GM18951 (cell line): ENCODE data around the gene SIPA1.
"Not testable (repeated sequence)": the region's sequence is repeated elsewhere in the genome, so short reads cannot be mapped to it uniquely, and the experiment has no call there.

Experiments
- POLR2A ChIP-seq: IDR thresholded peaks from 4 replicates; pipeline ENCODE4 v1.6.1; 2011; ENCODE audit warnings: mild to moderate bottlenecking; ENCODE audit not compliant: insufficient read length, insufficient read depth; ENCODE audit errors: extremely low read depth
- in situ Hi-C: fragments of 300-500 bp; cut with MboI; formaldehyde crosslinking; loops from one replicate; pipeline ENCODE4 v1.12.0; 2022; ENCODE audit warnings: low sequenced_read_pairs, mixed read lengths, inconsistent platforms; ENCODE audit not compliant: unreplicated experiment

The SIPA1 gene

DNA sequence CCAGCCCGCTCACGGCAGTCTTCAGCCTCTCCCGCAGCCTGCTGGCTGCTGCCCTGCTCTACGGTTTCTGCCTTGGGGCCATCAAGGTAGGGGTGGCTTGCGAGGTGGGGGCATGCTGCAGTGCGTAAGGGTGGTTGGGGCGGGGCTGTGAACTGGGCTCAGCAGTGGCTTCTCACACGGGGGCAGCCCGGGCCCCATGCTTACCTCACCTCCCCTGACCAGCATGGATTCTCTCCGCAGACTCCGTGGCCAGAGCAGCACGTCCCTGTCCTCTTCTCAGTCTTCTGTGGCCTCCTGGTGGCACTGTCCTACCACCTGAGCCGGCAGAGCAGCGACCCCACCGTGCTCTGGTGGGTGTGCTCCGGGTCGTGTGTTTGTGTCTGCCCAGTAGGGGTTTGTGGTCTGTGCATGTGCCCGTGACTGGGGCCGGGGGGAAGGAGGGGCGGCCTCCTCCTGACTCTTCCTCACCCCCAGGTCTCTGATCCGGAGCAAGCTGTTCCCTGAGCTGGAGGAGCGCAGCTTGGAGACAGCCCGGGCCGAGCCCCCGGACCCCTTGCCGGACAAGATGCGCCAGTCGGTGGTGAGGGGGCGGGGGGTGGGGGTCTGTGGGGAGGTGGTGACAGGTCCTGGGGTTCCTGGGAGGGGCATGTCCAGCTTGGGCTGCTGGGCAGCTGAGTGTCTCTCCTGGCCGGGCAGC lies 12.8 kb upstream of the SIPA1 start:
- in situ Hi-C loops: no loop called here
- TF ChIP-seq POLR2A: no peak

DNA sequence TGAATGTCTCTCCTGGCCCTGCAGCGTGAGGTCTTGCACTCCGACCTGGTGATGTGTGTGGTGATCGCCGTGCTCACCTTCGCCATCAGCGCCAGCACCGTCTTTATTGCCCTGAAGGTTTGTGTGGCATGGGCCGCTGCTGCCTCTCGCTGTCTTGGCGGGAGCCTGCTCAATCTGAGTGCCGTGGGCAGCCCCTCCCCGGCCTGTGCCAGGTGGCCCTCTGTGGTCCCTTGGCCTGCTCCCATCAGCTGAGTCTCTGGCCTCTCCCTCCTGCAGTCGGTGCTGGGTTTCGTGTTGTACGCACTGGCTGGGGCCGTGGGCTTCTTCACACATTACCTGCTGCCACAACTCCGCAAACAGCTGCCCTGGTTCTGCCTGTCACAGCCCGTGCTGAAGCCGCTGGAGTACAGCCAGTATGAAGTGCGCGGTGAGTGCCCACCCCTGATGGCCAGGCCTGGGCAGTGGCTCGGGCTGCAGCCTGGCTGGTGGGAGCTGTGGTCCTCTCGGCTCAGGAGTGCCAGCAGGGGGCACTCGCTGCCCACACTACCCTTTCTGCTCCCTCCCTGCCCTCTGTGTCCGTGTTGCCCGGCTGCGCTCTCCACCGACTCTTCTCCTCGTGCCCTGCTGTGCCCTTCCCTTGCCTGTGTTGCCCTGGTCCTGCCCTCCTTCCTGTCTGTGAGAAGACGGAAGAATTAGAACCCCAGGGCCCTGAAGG lies 12.1 kb upstream of the SIPA1 start:
- TF ChIP-seq POLR2A: no peak
- in situ Hi-C loops: no loop called here

DNA sequence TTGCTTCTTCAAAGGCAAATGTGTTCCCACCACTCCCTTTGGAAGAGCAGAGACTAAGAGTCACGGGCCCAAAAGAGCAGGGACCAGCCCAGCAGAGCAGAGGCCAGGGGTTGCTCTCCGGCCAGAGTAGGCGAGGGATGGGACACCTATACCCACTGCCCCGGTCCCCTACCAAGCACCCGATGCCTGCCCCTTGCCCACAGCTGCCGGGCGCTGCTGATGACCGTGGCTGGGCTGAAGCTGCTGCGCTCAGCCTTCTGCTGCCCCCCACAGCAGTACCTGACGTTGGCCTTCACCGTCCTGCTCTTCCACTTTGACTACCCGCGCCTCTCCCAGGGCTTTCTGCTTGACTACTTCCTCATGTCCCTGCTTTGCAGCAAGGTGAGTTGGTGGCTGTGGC lies 10.7 kb upstream of the SIPA1 start:
- in situ Hi-C loops: no loop called here
- no peak for TF ChIP-seq POLR2A

DNA sequence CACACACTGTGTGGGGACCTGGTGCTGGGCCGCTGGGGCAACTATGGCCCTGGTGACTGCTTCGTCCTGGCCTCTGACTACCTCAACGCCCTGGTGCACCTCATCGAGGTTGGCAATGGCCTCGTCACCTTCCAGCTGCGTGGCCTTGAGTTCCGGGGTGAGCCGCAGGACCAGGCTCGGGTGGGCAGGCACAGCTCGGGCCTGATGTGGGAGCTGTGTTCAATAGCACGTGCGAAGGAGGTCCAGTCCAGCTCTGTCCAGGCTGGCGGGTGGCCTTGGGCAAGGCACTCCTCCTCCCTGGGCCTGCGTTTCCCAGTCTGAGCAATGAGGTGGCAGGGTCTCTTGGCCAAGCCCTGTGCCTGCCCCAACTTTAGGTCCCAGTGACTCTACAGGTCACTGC lies 8.3 kb upstream of the SIPA1 start:
- in situ Hi-C loops: no loop called here
- TF ChIP-seq POLR2A: no peak

DNA sequence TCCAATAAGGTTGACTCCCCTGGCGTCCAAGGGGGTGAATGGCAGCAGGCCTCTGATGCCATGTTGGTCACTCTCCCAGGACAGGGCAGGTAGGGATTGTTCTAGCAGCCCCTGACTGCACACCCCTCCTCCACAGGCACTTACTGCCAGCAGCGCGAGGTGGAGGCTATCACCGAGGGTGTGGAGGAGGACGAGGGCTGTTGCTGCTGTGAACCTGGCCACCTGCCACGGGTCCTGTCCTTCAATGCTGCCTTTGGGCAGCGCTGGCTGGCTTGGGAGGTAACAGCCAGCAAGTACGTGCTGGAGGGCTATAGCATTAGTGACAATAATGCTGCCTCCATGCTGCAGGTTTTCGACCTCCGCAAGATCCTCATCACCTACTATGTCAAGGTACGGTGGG lies 7.7 kb upstream of the SIPA1 start:
- TF ChIP-seq POLR2A: no peak
- in situ Hi-C loops: no loop called here

DNA sequence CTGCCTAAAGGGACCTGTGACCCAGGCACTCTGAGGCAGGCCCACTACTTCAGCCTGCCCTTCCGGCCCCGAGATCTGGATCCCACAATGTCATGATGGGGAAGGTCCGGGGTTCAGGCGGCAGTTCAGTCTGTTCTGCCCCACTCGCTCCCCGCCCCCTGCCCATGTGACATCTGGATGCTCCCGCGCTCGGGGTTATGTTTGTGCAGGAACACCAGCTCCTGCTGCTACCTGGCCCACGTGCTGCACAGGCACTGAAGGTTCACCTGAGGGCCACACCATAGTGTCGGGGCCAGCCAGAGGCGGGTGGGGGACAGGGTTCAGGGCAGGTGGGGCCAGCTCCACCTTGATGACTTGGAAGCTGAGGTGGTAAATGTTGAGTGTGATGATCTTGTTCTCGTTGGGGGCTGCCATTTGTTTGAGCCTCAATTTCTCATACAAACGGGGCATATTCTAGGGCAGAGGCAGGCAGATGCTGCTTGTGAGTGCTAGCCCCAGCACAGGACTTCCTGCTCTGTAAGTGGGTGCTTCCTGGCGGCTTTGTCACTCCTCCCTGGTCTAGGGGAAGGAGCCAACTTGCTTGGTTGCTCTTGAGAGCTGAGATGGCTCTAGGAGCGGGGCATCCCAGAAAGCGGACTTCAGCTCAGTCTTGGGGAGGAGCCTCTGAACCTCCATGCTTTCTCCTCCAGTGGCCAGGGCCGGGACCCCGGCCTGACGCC lies 4.4 kb upstream of the SIPA1 start:
- no peak for TF ChIP-seq POLR2A
- in situ Hi-C loops: no loop called here

DNA sequence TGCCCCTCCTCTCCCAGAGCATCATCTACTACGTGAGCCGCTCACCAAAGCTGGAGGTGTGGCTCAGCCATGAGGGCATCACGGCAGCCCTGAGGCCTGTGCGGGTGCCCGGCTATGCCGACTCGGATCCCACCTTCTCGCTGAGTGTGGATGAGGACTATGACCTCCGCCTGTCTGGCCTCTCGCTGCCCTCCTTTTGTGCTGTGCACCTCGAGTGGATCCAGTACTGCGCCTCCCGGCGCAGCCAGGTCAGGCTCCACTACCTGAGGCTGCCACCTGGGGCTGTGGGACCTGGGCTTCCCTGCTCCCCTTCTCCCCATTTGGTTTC lies 3.8 kb upstream of the SIPA1 start:
- TF ChIP-seq POLR2A: no peak
- in situ Hi-C loops: no loop called here

DNA sequence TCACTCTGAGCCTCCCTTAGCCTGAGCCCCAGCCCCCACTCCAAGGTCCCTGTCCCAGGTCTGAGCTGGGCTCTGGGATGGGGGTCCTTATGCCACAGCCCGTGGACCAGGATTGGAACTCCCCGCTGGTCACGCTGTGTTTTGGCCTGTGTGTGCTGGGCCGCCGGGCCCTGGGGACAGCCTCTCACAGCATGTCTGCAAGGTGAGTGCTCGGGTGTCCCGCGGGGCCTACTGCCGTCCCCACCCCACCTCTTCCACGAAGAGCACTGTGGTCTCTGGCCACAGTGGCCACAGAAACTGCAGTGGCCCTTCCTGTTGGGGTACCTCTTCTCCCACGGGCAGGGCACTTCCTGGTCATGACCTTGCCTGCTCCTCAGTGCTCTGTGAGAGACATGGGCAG lies 3.5 kb upstream of the SIPA1 start:
- in situ Hi-C loops: no loop called here
- no peak for TF ChIP-seq POLR2A

DNA sequence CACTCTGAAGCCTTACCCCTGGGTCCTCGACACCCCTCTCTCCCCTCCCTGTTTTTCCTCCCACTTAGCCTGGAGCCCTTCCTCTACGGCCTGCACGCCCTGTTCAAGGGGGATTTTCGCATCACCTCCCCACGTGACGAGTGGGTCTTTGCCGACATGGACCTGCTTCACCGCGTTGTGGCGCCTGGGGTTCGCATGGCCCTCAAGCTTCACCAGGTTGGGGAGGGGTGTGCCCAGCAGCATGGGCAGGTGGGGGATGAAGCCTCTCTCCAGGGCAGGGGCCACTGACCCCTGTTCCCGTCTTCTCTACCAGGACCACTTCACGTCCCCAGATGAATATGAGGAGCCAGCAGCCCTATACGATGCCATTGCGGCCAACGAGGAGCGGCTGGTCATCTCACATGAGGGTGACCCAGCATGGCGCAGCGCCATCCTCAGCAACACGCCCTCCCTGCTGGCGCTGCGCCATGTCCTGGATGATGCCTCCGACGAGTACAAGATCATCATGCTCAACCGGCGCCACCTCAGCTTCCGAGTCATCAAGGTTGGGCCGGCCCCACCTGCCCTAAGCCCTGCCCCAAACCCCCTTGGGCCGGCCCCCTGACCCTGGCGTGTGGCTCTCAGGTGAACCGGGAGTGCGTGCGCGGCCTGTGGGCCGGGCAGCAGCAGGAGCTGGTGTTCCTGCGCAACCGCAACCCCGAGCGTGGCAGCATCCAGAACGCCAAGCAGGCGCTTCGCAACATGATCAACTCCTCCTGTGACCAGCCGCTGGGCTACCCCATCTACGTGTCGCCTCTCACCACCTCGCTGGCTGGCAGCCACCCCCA lies 2.8 kb upstream of the SIPA1 start:
- in situ Hi-C loops: no loop called here
- TF ChIP-seq POLR2A: no peak

DNA sequence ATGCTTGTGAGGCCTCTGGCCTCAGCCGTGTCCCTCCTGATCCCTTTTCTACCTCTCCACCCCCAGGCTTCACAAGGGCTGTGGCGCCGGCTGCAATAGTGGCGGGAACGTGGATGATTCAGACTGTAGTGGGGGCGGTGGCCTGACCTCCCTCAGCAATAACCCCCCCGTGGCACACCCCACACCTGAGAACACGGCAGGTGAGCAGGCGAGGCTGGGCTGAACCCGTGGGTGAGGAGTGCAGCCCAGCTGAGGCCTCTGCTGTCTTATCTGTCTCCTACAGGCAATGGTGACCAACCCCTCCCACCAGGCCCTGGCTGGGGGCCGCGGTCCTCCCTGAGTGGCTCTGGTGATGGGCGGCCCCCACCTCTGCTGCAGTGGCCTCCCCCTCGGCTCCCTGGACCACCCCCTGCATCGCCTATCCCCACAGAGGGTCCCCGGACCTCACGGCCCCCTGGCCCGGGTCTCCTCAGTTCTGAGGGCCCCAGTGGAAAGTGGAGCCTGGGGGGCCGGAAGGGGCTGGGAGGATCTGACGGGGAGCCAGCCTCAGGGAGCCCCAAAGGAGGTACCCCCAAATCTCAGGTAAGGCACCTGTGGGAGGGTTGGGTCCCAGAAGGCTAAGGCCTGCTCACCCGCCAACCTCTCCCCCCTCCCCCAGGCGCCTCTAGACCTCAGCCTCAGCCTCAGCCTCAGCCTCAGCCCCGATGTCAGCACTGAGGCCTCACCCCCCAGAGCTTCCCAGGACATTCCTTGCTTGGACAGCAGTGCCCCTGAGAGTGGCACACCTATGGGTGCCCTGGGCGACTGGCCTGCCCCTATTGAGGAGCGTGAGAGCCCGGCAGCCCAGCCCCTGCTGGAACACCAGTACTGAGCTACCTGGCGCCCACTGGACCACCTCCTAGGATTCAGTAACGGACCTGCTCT lies 1.5 kb upstream of the SIPA1 start:
- in situ Hi-C loops: no loop called here
- TF ChIP-seq POLR2A: no peak

DNA sequence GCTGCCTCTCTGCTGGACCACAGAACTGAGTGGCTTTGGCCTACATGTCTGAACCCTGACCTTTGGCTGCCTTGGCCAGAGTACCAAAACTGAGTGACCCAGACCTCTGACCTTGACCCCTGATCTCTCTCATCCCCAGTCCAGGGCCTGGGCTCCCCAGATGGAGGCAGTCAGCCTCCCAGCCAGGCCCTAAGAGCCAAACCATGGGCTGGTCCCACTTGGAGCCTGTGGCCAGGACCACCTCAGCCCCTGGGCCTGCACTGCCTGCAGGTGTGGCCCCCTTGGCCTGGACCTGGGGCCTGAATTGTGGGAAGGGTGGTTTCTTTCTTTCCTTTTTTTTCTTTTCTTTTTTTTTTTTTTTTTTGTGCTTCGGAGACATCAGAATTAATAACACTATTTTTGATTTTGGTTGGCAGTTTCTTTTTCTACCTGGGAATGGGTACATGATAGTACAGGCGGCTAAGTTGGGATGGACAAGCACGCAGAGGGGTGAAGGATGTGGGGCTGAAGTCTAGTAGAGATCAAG lies 806 bp upstream of the SIPA1 start:
- no peak for TF ChIP-seq POLR2A
- in situ Hi-C loops: no loop called here

DNA sequence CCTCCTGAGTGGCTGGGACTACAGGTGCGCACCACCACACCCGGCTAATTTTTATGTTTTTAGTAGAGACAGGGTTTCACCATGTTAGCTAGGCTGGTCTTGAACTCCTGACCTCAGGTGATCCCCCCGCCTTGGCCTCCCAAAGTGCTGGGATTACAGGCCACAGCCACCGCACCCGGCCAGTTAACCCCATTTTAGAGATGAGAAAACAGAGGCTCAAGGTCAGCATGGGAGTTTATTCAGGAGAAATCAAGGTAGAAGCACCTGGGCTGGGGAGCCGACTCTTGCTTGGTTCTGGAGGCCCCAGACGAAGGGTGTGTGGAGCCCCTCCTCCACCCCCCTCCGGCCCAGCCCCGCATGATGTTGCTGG lies 1.3 kb downstream of the SIPA1 start:
- in situ Hi-C loops: not testable (repeated sequence)
